Activated effector memory CD4-positive, alpha-beta T cell treated with Interleukin-2 at 50 U/mL for 16 hours (primary cell): ENCODE measurements around the gene SLC39A12.

ENCODE experiments used
- DNase-seq: peaks from one replicate; pipeline ENCODE4 v3.0.0-alpha.2; 2020

The SLC39A12 gene

GRCh38 chr10:18066947-18067346, 115.2 kb downstream of the SLC39A12 start:
- DNase-seq = no peak

- DNase-seq = no peak
Measured at GRCh38 chr10:18068401-18068800, 116.7 kb downstream of the SLC39A12 start.

- DNase-seq = no peak
Measured at GRCh38 chr10:18071591-18071990, 119.9 kb downstream of the SLC39A12 start.

- DNase-seq = no peak
Measured at GRCh38 chr10:18073314-18073713, 121.6 kb downstream of the SLC39A12 start.

- DNase-seq = no peak
Measured at GRCh38 chr10:18075881-18076280, 124.2 kb downstream of the SLC39A12 start.

- DNase-seq = no peak
Measured at GRCh38 chr10:18079665-18080295, 128.1 kb downstream of the SLC39A12 start.

GRCh38 chr10:18082381-18082780, 130.7 kb downstream of the SLC39A12 start:
- no peak for DNase-seq

- DNase-seq = no peak
Measured at GRCh38 chr10:18085855-18086254, 134.1 kb downstream of the SLC39A12 start.

GRCh38 chr10:18086746-18087145, 135.0 kb downstream of the SLC39A12 start:
- no peak for DNase-seq

GRCh38 chr10:18087355-18087754, 135.6 kb downstream of the SLC39A12 start:
- DNase-seq = no peak
